NCI-H1694 (cell line): ENCODE data around the gene PRKAG2.
"Not testable (repeated sequence)": the region's sequence is repeated elsewhere in the genome, so short reads cannot be mapped to it uniquely, and the experiment has no call there.

Experiments used
- DNase-seq: peaks from one replicate; lab custom pipeline; 2025; lab: John Stamatoyannopoulos, UW

Gene PRKAG2

GRCh38 chr7:151801291-151801690 lies 75.6 kb downstream of the PRKAG2 start:
- no peak for DNase-seq

- no peak for DNase-seq
These were observed 76.1 kb downstream of the PRKAG2 start for GRCh38 chr7:151800861-151801260.

- no peak for DNase-seq
These were observed 76.5 kb downstream of the PRKAG2 start for GRCh38 chr7:151800391-151800790.

- no peak for DNase-seq
These were observed 77.4 kb downstream of the PRKAG2 start for GRCh38 chr7:151799506-151799905.

GRCh38 chr7:151798851-151799448 lies 78.0 kb downstream of the PRKAG2 start:
- DNase-seq, result no peak

- DNase-seq, result not testable (repeated sequence)
These were observed 79.1 kb downstream of the PRKAG2 start for GRCh38 chr7:151797667-151798307.

GRCh38 chr7:151796871-151797537 lies 79.9 kb downstream of the PRKAG2 start:
- DNase-seq, result no peak

- DNase-seq, result no peak
These were observed 80.6 kb downstream of the PRKAG2 start for GRCh38 chr7:151796091-151796870.

- DNase-seq, result no peak
These were observed 81.6 kb downstream of the PRKAG2 start for GRCh38 chr7:151795168-151795811.

- no peak for DNase-seq
These were observed 82.3 kb downstream of the PRKAG2 start for GRCh38 chr7:151794508-151795167.

- DNase-seq, result no peak
These were observed 82.9 kb downstream of the PRKAG2 start for GRCh38 chr7:151793991-151794507.

- DNase-seq, result no peak
These were observed 83.4 kb downstream of the PRKAG2 start for GRCh38 chr7:151793531-151793951.

GRCh38 chr7:151792636-151793035 lies 84.3 kb downstream of the PRKAG2 start:
- DNase-seq, result no peak

- DNase-seq, result no peak
These were observed 84.8 kb downstream of the PRKAG2 start for GRCh38 chr7:151792086-151792485.

GRCh38 chr7:151790830-151791620 lies 85.9 kb downstream of the PRKAG2 start:
- DNase-seq, result no peak

- DNase-seq, result no peak
These were observed 86.7 kb downstream of the PRKAG2 start for GRCh38 chr7:151790095-151790829.

- no peak for DNase-seq
These were observed 87.5 kb downstream of the PRKAG2 start for GRCh38 chr7:151789380-151789947.

GRCh38 chr7:151787348-151787747 lies 89.6 kb downstream of the PRKAG2 start:
- no peak for DNase-seq

- DNase-seq, result no peak
These were observed 90.0 kb downstream of the PRKAG2 start for GRCh38 chr7:151786936-151787335.
